ENCODE data around the gene SLC9A3. TPM values are rescaled to one million over a fixed set of nuclear protein-coding genes. Genes with fewer than 3 reads are reported as not detected.
A peak's percentile ranks its signal among the peaks of the same experiment; 100 is the strongest.

Gene SLC9A3
- total RNA-seq, 2 experiments from 2014 or later, result 1.2 to 1.6 TPM

DNA sequence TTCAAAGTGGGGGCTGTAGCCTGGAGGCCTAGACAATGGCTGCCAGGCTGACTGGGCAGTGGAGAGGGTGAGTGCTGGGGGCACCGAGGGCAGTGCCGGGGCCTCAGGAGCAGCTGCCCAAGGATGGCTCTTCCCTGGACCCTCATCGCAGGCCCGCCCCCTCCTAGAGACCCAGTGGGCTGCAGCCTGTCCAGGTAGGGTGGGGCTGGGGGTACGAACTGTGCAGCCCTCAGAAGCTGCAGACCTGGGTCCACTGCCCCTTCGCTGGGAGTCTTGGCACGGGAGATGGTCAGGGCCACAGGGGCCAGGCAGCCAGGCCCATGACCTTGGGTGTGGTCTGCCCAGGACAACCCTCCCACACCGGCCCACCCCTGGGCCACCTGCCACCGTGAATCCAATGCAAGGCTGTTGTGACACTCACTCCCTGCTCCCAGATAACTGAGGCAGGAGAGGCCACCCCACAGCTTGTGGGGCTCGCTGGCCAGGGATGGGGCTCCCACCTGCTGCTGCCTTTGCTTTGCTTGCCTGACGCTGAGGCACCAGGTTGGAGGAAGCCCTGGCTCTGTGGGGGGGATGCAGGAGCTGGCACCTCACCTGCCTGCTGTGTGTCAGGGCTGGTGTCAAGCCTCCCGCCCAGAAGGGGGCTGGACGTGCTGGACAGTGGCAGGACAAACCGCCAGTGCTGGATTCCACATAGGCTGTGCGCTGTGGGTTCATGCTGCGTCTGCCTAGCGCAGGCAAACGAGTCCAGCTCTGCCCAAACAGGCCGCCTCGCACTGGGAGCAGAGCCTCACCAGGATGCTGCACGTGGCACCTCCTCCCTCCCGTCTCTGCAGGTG, 23.1 kb upstream of the SLC9A3 start:
- Mint-ChIP-seq H3K36me3 (ENCODE audit: low read depth) (no peaks in the 10 kb centered on the region), H3K27me3 (peaks cover 24% of the 10 kb centered on the region), H3K4me3 (no peak overlapping the region), H3K4me1 (peaks cover 24% of the 10 kb centered on the region), H3K9me3 (no peaks in the 10 kb centered on the region), H3K27ac (no peak overlapping the region)
- DNase-seq, result no peak
- ChIA-PET CTCF (no interaction called here), POLR2A (no interaction called here)

DNA sequence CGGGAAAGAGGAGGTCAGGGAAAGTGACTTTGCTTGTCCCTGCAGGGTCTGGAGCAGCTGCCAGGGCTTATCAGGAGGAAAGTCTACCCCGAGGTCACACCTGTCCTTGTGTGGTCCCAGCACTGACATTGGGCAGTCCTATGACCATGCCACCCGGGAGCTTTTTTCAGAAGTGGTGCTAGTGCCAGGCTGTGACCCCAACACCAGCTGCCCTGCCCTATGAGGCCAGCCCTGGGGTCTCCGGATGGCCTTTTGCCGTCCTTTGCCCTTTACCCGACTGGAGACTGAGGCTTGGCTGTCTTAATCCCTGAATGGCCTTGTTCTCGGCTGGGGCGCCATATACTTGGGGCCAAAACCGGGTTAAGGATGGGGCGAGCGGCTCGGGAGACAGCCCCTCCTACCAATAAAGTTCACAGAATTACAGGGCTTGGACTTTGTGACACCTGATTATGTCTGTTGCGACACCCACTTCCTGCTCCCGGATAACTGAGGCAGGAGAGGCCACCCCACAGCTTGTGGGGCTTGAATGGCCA, 22.2 kb upstream of the SLC9A3 start:
- Mint-ChIP-seq H3K4me3 (no peak overlapping the region), H3K27ac (no peak overlapping the region), H3K36me3 (ENCODE audit: low read depth) (no peaks in the 10 kb centered on the region), H3K9me3 (no peaks in the 10 kb centered on the region), H3K27me3 (peaks cover 24% of the 10 kb centered on the region), H3K4me1 (peaks cover 24% of the 10 kb centered on the region)
- ChIA-PET POLR2A (interaction anchor here (1.2 kb wide), 1 partner anchor 21 kb away, joined by 3 read pairs; no protein-coding TSS in a partner anchor), CTCF (no interaction called here)
- DNase-seq, result no peak

GRCh38 chr5:545641-546375, 21.6 kb upstream of the SLC9A3 start:
- no peak overlapping the region for H3K27ac Mint-ChIP-seq
- POLR2A ChIA-PET, result interaction anchor here (1.2 to 3.0 kb wide), 2 partner anchors 16 to 20 kb away, joined by 3 to 10 read pairs; no protein-coding TSS in a partner anchor
- H3K9me3 Mint-ChIP-seq, result no peaks in the 10 kb centered on the region
- H3K4me3 Mint-ChIP-seq, result no peak overlapping the region
- H3K4me1 Mint-ChIP-seq, result peaks cover 24% of the 10 kb centered on the region
- H3K27me3 Mint-ChIP-seq, result peaks cover 20% of the 10 kb centered on the region
- CTCF ChIA-PET, result no interaction called here
- H3K36me3 Mint-ChIP-seq (ENCODE audit: low read depth), result no peaks in the 10 kb centered on the region
- no peak for DNase-seq

- Mint-ChIP-seq H3K9me3 (no peaks in the 10 kb centered on the region), H3K4me3 (no peak overlapping the region), H3K27ac (no peak overlapping the region), H3K4me1 (peaks cover 24% of the 10 kb centered on the region), H3K27me3 (peaks cover 14% of the 10 kb centered on the region), H3K36me3 (ENCODE audit: low read depth) (no peaks in the 10 kb centered on the region)
- ChIA-PET CTCF (no interaction called here), POLR2A (interaction anchor here (0.6 to 3.0 kb wide), 8 partner anchors 12 to 336 kb away, joined by 3 to 10 read pairs (median 4); partner anchors contain the start of gene EXOC3)
- no peak for DNase-seq
Observed at GRCh38 chr5:544675-545355, 20.6 kb upstream of the SLC9A3 start.

GRCh38 chr5:543755-544674, 19.8 kb upstream of the SLC9A3 start:
- CTCF ChIA-PET, result no interaction called here
- Mint-ChIP-seq H3K4me1 (peaks cover 24% of the 10 kb centered on the region), H3K4me3 (peak overlapping the region; percentile 56), H3K9me3 (no peaks in the 10 kb centered on the region), H3K27me3 (peaks cover 10% of the 10 kb centered on the region), H3K36me3 (ENCODE audit: low read depth) (no peaks in the 10 kb centered on the region), H3K27ac (peak overlapping the region; percentile 68)
- peak; percentile 71 for DNase-seq
- POLR2A ChIA-PET, result interaction anchor here (0.6 to 3.0 kb wide), 9 partner anchors 11 to 335 kb away, joined by 3 to 10 read pairs (median 4); partner anchors contain the start of gene EXOC3

DNA sequence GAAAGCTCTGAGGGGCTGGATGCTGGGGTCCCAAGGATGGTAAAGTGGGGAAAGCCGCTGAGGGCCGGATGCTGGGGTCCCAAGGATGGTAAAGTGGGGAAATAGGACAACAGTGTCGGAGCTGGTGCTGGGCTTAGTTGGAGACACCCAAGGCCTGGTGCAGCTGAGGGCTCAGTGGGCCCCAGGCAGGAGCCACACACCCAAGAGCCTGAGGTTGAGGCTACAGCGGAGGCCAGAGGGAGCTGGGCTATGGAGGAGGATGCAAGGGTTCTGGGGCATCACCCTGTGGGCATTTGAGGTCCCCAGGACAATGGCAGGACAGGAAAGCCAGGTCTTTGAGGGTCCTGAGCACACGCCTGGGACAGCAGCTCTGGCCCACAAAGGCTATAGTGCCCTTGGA, 19.1 kb upstream of the SLC9A3 start:
- Mint-ChIP-seq H3K9me3 (no peaks in the 10 kb centered on the region), H3K27ac (peak overlapping the region; percentile 68), H3K27me3 (peaks cover 6% of the 10 kb centered on the region), H3K4me3 (peak overlapping the region; percentile 56), H3K4me1 (peaks cover 24% of the 10 kb centered on the region), H3K36me3 (ENCODE audit: low read depth) (no peaks in the 10 kb centered on the region)
- ChIA-PET CTCF (no interaction called here), POLR2A (interaction anchor here (1.0 to 3.0 kb wide), 5 partner anchors 11 to 70 kb away, joined by 3 to 10 read pairs (median 4); no protein-coding TSS in a partner anchor)
- DNase-seq, result no peak

GRCh38 chr5:542319-543311, 18.4 kb upstream of the SLC9A3 start:
- Mint-ChIP-seq H3K9me3 (no peaks in the 10 kb centered on the region), H3K36me3 (ENCODE audit: low read depth) (no peaks in the 10 kb centered on the region), H3K27ac (no peak overlapping the region), H3K27me3 (no peaks in the 10 kb centered on the region), H3K4me1 (peaks cover 24% of the 10 kb centered on the region), H3K4me3 (no peak overlapping the region)
- ChIA-PET POLR2A (interaction anchor here (1.4 to 3.0 kb wide), 4 partner anchors 10 to 70 kb away, joined by 4 to 10 read pairs (median 4); no protein-coding TSS in a partner anchor), CTCF (no interaction called here)
- DNase-seq, result no peak

- DNase-seq, result no peak
- H3K27ac Mint-ChIP-seq, result no peak overlapping the region
- H3K4me3 Mint-ChIP-seq, result no peak overlapping the region
- ChIA-PET POLR2A (interaction anchor here (1.2 to 1.7 kb wide), 2 partner anchors 9 to 68 kb away, joined by 3 to 4 read pairs; no protein-coding TSS in a partner anchor), CTCF (no interaction called here)
- no peaks in the 10 kb centered on the region for H3K36me3 Mint-ChIP-seq (ENCODE audit: low read depth)
- no peaks in the 10 kb centered on the region for H3K9me3 Mint-ChIP-seq
- H3K27me3 Mint-ChIP-seq, result no peaks in the 10 kb centered on the region
- H3K4me1 Mint-ChIP-seq, result peaks cover 24% of the 10 kb centered on the region
Observed at GRCh38 chr5:541539-542318, 17.5 kb upstream of the SLC9A3 start.

DNA sequence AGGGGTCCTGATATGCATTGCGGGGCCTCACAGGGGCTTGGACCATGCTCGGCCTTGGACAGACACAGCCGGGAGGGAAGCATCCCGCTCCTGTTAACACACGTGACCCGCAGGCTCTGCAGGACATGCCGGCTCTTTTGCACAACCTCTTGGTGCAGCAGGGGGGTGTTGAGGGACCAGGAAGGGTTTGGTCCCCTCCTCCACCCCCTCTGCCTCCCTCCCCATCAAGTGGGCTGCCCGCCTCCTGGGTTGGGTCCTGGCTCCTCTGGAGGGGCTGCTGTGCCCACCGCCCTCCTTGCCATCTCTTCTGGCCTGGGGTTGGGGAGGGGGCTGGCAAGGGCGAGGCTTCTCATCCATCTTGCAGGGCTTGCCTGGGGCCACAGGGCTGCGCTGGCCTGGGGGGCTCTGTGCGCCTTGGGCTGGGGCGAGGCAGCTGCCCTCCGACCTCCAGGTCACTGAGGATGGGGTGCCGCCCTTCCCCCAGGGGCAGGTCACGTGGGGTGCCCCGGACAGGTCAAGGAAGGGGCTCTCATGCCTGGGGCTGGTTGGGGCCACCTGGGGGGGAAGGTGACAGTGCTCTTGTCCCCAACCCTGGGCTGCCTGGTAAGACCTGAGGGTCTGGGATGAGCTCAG, 16.8 kb upstream of the SLC9A3 start:
- Mint-ChIP-seq H3K9me3 (no peaks in the 10 kb centered on the region), H3K4me3 (no peak overlapping the region), H3K36me3 (ENCODE audit: low read depth) (no peaks in the 10 kb centered on the region), H3K27me3 (peaks cover 5% of the 10 kb centered on the region), H3K4me1 (peaks cover 24% of the 10 kb centered on the region), H3K27ac (no peak overlapping the region)
- ChIA-PET CTCF (no interaction called here), POLR2A (interaction anchor here (1.2 to 1.7 kb wide), 2 partner anchors 9 to 67 kb away, joined by 3 to 4 read pairs; no protein-coding TSS in a partner anchor)
- DNase-seq, result no peak
